ENCODE measurements around the gene PRX.

PRX gene

DNA sequence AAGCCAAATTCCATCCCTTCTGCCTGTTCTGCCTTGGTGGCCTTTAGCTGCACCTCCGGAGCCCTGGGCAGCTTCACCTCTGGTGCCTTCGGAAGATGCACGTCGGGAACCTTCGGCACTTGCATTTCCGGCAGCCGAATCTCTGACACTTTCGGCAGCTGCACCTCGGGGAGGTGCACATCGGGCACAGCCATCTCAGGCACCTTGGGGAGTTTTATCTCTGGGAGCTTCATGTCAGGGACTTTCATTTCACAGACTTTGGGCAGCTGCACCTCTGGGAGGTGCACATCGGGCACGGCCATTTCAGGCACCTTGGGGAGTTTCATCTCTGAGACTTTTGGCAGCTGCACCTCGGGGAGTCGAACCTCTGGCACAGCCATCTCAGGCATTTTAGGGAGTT is 17.2 kb downstream of the PRX start:
- no peak for DNase-seq (ENCODE audit: low spot score)
- TF ChIP-seq, protein P1, sequence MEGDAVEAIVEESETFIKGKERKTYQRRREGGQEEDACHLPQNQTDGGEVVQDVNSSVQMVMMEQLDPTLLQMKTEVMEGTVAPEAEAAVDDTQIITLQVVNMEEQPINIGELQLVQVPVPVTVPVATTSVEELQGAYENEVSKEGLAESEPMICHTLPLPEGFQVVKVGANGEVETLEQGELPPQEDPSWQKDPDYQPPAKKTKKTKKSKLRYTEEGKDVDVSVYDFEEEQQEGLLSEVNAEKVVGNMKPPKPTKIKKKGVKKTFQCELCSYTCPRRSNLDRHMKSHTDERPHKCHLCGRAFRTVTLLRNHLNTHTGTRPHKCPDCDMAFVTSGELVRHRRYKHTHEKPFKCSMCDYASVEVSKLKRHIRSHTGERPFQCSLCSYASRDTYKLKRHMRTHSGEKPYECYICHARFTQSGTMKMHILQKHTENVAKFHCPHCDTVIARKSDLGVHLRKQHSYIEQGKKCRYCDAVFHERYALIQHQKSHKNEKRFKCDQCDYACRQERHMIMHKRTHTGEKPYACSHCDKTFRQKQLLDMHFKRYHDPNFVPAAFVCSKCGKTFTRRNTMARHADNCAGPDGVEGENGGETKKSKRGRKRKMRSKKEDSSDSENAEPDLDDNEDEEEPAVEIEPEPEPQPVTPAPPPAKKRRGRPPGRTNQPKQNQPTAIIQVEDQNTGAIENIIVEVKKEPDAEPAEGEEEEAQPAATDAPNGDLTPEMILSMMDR (IDR thresholded peaks at IDR 0.05; ENCODE audit: borderline replicate concordance, control extremely low read depth, extremely low read depth, insufficient read depth, missing control alignments), result no peak
- in situ Hi-C loops (cut with MboI; ENCODE audit: low sequenced_read_pairs, unreplicated experiment), result no loop called here

DNA sequence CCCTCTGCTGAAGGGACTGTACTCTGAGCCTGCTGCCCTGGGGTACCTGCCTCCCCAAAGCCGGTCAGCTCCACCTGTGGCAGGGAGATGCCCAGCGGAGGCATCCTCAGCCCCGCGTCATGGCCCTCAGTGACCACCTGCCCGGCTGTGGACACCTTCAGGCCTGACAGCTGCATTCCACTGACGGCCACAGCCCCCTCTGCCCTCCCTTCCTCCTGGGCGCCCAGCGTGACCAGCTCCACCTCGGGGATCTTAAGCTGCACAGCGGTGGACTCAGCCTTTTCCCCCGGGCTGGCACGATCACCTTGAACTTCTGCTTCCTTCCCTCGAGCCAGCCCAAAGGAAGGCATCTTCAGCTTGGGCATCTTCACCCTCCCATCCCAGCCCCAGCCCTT is 18.4 kb downstream of the PRX start:
- TF ChIP-seq, protein P1 (IDR thresholded peaks at IDR 0.05; ENCODE audit: borderline replicate concordance, control extremely low read depth, extremely low read depth, insufficient read depth, missing control alignments), result no peak
- in situ Hi-C loops (cut with MboI; ENCODE audit: low sequenced_read_pairs, unreplicated experiment), result no loop called here
- no peak for DNase-seq (ENCODE audit: low spot score)

DNA sequence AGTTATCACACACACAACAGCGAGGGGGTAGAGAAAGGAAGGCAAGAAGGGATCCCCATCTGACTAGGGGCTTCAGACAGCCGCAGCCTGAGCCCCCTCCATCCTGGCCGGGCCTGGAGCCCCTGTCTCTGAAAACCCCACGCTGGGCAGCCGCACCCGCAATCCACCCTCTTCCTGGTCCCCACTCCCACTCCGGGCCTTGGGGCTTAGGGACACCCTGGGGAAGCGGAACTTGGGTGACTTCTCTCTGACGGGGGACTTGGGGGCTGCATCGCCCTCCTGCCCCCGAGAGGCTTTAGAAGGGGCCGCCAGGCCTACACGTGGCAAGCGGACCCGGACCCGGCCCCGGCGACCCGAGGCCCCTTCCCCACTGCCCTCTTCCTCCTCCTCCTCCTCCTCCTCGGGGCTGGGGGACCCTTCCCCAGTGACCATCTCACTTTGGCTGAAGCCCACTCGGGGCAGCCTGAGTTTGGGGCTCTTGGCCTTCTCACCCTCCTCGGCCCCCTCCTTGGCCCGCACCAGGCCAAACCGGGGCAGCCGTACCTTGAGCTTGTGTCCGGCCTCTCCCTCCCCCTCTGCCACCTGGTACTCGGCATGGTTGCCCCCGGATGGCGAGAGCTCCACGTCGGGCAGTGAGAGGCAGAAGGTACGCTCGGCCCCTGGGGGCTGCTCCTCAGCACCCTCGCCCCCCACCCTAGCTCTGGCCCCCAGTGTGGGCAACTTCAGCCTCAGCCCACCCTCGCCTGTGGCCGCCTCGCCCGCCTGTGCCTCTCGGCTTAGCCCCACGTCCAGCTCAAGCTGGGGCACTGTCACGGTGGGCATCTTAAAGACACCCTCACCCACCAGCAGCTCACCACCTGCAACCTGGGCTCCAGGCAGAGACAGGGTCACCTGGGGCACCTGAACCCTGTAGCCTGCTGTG is 19.0 kb downstream of the PRX start:
- no peak for DNase-seq (ENCODE audit: low spot score)
- TF ChIP-seq, protein P1 (IDR thresholded peaks at IDR 0.05; ENCODE audit: borderline replicate concordance, control extremely low read depth, extremely low read depth, insufficient read depth, missing control alignments), result no peak
- in situ Hi-C loops (cut with MboI; ENCODE audit: low sequenced_read_pairs, unreplicated experiment), result no loop called here

DNA sequence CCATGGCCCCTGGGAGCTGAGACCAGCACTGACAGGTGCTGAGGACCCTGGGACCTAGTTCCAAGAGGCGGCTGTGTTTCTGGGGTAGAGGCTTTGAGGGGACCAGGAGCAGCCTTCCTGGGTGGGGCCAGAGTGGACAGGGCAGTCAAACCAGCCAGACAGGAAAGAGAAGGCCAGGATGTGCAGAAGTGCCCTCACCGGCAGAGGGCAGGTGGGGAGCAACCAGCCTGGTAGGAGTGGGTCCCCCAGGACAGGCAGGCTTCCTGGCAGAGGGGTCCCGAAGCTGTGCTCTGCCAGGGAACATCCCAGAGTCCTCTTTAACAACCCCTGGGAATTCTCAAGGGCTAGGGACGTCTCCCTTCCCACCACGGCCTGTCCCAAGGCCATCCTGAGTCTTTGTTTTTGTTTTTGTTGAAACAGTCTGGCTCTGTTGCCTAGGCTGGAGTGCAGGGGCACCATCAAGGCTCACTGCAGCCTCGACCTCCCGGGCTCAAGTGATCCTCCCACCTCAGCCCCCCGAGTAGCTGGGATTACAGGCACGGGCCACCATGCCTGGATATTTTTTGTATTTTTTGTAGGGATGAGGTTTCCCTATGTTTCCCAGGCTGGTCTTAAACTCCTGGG is 20.2 kb downstream of the PRX start:
- DNase-seq (ENCODE audit: low spot score), result no peak
- TF ChIP-seq, protein P1 (IDR thresholded peaks at IDR 0.05; ENCODE audit: borderline replicate concordance, control extremely low read depth, extremely low read depth, insufficient read depth, missing control alignments), result peak; percentile 20
- in situ Hi-C loops (cut with MboI; ENCODE audit: low sequenced_read_pairs, unreplicated experiment), result no loop called here

DNA sequence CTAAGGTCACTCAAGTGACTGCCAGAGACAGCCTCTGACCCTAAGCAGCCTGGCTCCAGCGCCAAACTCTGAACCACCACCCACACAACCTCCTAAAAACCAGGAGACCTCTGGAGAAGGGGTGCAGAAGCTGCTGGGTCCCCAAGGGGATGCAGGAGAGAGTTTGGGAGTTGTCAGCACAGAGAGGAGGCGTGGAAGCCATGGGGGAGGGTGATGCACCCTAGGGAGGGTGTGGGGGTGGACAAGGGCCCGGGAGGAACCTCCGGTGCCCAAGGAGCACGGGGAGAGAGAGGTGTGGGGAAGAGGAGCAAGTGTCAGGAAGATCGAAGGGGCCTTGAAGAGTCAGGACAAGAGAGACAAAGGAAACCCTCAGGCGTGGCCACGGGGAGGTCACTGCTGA is 21.1 kb downstream of the PRX start:
- TF ChIP-seq, protein P1 (IDR thresholded peaks at IDR 0.05; ENCODE audit: borderline replicate concordance, control extremely low read depth, extremely low read depth, insufficient read depth, missing control alignments), result no peak
- in situ Hi-C loops (cut with MboI; ENCODE audit: low sequenced_read_pairs, unreplicated experiment), result no loop called here
- DNase-seq (ENCODE audit: low spot score), result no peak

DNA sequence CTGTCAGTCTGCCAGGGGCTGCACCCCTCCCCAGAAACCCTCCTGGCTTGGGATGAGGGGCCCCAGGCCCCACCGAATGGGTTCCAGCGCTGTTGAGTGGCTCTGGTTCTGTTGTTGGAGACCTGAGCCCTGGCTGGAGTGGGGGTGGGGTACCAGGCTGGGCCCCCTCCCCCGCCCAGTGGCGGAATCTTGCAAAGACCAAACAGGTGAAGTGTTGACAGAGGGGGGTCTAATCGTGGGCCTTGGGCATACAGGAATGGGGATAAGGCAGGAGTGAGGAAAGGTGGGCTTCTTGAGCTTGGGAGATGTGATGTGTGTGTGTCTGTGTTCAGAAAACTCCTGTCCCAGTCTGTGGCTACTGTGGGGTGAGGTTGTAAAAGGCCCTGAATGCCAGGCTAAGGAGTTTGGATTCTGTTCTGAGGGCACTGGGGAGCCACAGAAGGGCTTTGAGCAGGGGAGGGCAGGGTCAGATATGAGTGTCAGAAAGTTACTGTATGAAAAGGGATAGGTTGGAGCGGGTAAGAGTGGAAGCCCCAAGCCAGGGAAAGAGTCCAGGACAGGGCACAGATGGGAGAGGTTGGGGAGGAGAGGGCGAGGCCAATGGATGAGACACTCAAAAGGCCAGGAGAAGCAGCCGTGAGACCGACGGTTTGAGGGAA is 23.0 kb downstream of the PRX start, which contains the start of gene HIPK4:
Gene HIPK4 (minus strand): TSS at position 98 of the 659 bp plus-strand sequence. CDS start 279 bp downstream, outside the sequence.
- in situ Hi-C loops (cut with MboI; ENCODE audit: low sequenced_read_pairs, unreplicated experiment), result no loop called here
- TF ChIP-seq, protein P1 (IDR thresholded peaks at IDR 0.05; ENCODE audit: borderline replicate concordance, control extremely low read depth, extremely low read depth, insufficient read depth, missing control alignments), result no peak

More for the DNA sequence above, 23.0 kb downstream of the PRX start, which contains the start of gene HIPK4:
- no peak for DNase-seq (ENCODE audit: low spot score)
